Measurements from ENCODE around the gene MORC2.

The MORC2 gene

GRCh38 chr22:30884211-30885000 lies 84.2 kb downstream of the MORC2 start:
- DNase-seq, result peak; percentile 8

GRCh38 chr22:30883586-30884145 lies 84.9 kb downstream of the MORC2 start:
- no peak for DNase-seq

- no peak for DNase-seq
Observed at GRCh38 chr22:30882974-30883533, 85.5 kb downstream of the MORC2 start.

- DNase-seq, result no peak
Observed at GRCh38 chr22:30882184-30882717, 86.3 kb downstream of the MORC2 start.

- peak; percentile 57 for DNase-seq
Observed at GRCh38 chr22:30881361-30882183, 87.0 kb downstream of the MORC2 start.

- DNase-seq, result peak; percentile 7
Observed at GRCh38 chr22:30880847-30881246, 87.7 kb downstream of the MORC2 start.

- peak; percentile 10 for DNase-seq
Observed at GRCh38 chr22:30880181-30880601, 88.4 kb downstream of the MORC2 start.

GRCh38 chr22:30879415-30879797 lies 89.2 kb downstream of the MORC2 start:
- peak; percentile 15 for DNase-seq

GRCh38 chr22:30878516-30879414 lies 89.8 kb downstream of the MORC2 start:
- DNase-seq, result peak; percentile 59

- peak; percentile 8 for DNase-seq
Observed at GRCh38 chr22:30877662-30878515, 90.7 kb downstream of the MORC2 start.

GRCh38 chr22:30876915-30877553 lies 91.5 kb downstream of the MORC2 start:
- peak; percentile 53 for DNase-seq

GRCh38 chr22:30876221-30876751 lies 92.3 kb downstream of the MORC2 start:
- no peak for DNase-seq

- DNase-seq, result peak; percentile 24
Observed at GRCh38 chr22:30875481-30876215, 92.9 kb downstream of the MORC2 start.
